ENCODE data around the gene ASPHD1.

DNA sequence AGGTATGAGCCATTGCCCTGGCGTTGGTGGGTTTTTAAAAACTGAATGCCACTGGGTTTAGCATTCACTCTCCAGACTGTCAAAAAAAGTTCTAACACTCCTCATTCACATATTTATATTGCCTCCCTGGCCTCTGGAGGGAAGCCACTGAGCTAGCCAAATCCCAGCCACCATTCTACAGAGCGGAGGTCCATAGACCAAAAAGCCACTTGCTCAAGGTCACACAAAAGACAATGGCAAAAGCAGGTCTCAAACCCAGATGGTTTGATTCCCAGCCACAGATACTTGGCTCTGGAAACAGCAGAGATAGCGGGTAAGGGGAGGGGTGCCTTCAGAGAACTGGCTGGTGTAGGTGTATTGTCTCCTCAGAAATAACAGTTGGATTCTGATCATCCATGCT, 19.2 kb upstream of the ASPHD1 start:
- TF ChIP-seq, protein P1, sequence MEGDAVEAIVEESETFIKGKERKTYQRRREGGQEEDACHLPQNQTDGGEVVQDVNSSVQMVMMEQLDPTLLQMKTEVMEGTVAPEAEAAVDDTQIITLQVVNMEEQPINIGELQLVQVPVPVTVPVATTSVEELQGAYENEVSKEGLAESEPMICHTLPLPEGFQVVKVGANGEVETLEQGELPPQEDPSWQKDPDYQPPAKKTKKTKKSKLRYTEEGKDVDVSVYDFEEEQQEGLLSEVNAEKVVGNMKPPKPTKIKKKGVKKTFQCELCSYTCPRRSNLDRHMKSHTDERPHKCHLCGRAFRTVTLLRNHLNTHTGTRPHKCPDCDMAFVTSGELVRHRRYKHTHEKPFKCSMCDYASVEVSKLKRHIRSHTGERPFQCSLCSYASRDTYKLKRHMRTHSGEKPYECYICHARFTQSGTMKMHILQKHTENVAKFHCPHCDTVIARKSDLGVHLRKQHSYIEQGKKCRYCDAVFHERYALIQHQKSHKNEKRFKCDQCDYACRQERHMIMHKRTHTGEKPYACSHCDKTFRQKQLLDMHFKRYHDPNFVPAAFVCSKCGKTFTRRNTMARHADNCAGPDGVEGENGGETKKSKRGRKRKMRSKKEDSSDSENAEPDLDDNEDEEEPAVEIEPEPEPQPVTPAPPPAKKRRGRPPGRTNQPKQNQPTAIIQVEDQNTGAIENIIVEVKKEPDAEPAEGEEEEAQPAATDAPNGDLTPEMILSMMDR (conservative IDR thresholded peaks at IDR 0.05; ENCODE audit: low read depth, low read length): no peak
- TF ChIP-seq FOS (IDR thresholded peaks at IDR 0.05; ENCODE audit: low read depth, low read length) (no peak), MAFK (IDR thresholded peaks at IDR 0.05; ENCODE audit: low read depth, low read length) (no peak), SMC3 (IDR thresholded peaks at IDR 0.05; ENCODE audit: low read depth, low read length) (no peak), MXI1 (IDR thresholded peaks at IDR 0.05; ENCODE audit: borderline replicate concordance, low read depth, low read length) (no peak)
- TF ChIP-seq, protein P2, sequence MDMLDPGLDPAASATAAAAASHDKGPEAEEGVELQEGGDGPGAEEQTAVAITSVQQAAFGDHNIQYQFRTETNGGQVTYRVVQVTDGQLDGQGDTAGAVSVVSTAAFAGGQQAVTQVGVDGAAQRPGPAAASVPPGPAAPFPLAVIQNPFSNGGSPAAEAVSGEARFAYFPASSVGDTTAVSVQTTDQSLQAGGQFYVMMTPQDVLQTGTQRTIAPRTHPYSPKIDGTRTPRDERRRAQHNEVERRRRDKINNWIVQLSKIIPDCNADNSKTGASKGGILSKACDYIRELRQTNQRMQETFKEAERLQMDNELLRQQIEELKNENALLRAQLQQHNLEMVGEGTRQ (IDR thresholded peaks at IDR 0.05; ENCODE audit: low read depth, low read length): no peak

Measured in IMR-90 (cell line).